ENCODE measurements around the gene ERBB4.
A peak's percentile ranks its signal among the peaks of the same experiment; 100 is the strongest.
"Not testable (repeated sequence)": the region's sequence is repeated elsewhere in the genome, so short reads cannot be mapped to it uniquely, and the experiment has no call there.

ERBB4 gene

GRCh38 chr2:212021947-212022346 lies 516.7 kb downstream of the ERBB4 start:
- no peak for DNase-seq (ENCODE audit: insufficient read length, low spot score)
- no peak for FAIRE-seq
- TF ChIP-seq POLR2A (IDR thresholded peaks at IDR 0.05; ENCODE audit: low read depth, low read length), result no peak
- TF ChIP-seq TAF1 (IDR thresholded peaks at IDR 0.05; ENCODE audit: low read depth, low read length), result no peak
- no peak for TF ChIP-seq POLR2AphosphoS5 (IDR thresholded peaks at IDR 0.05; ENCODE audit: low read depth, low read length)
- no peak for TF ChIP-seq SPI1 (IDR thresholded peaks at IDR 0.05; ENCODE audit: low read depth, low read length)
- TF ChIP-seq POU2F2 (IDR thresholded peaks at IDR 0.05; ENCODE audit: low read depth, low read length), result no peak
- TF ChIP-seq PAX5 (IDR thresholded peaks at IDR 0.05; ENCODE audit: insufficient read depth, low read length, severe bottlenecking), result no peak

DNA sequence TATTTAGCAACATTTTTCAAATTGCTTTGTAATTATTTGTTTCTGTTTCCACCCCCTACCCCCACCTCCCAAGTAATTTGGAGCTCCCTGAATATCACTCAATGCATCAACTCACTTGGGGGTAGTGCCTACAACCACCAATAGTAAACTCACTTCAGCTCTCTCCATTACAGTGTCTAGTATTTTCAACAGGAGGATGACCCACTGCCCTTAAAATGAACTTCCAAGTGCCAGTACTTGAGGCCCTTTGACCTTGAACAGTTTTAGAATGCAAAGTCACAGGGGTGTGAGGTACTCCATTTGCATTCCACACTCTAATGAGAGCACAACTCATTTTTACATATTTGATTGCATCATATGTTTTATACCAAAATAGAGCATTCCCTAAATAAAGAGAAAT lies 523.0 kb downstream of the ERBB4 start:
- FAIRE-seq (no peak), DNase-seq (ENCODE audit: insufficient read length, low spot score) (no peak)
- TF ChIP-seq POLR2A (IDR thresholded peaks at IDR 0.05; ENCODE audit: low read depth, low read length), result no peak
- no peak for TF ChIP-seq POLR2AphosphoS5 (IDR thresholded peaks at IDR 0.05; ENCODE audit: low read depth, low read length)
- no peak for TF ChIP-seq TAF1 (IDR thresholded peaks at IDR 0.05; ENCODE audit: low read depth, low read length)
- TF ChIP-seq POU2F2 (IDR thresholded peaks at IDR 0.05; ENCODE audit: low read depth, low read length), result no peak
- TF ChIP-seq PAX5 (IDR thresholded peaks at IDR 0.05; ENCODE audit: insufficient read depth, low read length, severe bottlenecking), result no peak
- TF ChIP-seq SPI1 (IDR thresholded peaks at IDR 0.05; ENCODE audit: low read depth, low read length), result no peak

DNA sequence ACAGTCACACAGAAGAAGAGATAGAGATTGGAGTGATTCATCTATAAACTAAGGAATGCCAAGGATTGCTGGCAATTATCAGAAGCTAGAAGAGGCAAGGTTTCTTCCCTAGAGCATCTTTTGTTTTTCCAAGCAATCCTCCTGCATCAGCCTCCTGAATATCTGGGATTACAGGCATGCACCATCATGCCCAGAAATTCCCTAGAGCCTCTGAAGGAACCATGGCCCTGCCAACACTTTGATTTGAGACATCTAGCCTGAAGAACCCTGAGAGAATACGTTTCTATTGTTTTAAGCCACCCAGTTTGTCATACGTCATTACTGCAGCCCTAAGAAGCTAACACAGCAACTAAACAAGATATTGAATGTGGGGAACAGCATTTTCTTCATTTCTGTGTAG lies 525.0 kb downstream of the ERBB4 start:
- TF ChIP-seq POLR2AphosphoS5 (IDR thresholded peaks at IDR 0.05; ENCODE audit: low read depth, low read length) (no peak), POLR2A (IDR thresholded peaks at IDR 0.05; ENCODE audit: low read depth, low read length) (no peak)
- no peak for DNase-seq (ENCODE audit: insufficient read length, low spot score)
- FAIRE-seq, result no peak

DNA sequence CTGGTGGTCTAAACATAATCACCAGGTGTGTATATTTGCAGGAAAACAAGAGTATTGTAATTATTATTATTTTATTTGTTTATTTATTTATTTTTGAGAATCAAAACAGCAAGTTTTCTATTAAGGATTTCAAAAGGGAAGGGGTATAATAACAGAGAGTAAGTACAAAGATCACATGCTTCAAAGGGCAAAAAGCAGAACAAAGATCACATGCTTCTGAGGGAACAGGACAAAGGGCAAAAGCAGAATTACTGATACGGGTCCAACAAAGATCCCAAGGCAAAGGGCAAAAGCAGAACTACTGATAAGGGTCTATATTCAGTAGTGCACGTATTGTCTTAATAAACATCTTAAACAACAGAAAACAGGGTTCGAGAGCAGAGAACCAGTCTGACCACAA lies 528.3 kb downstream of the ERBB4 start:
- DNase-seq (ENCODE audit: insufficient read length, low spot score); FAIRE-seq: not testable (repeated sequence)

- DNase-seq (ENCODE audit: insufficient read length, low spot score) (no peak), FAIRE-seq (no peak)
- TF ChIP-seq PAX5 (IDR thresholded peaks at IDR 0.05; ENCODE audit: insufficient read depth, low read length, severe bottlenecking) (no peak), POU2F2 (IDR thresholded peaks at IDR 0.05; ENCODE audit: low read depth, low read length) (no peak), SPI1 (IDR thresholded peaks at IDR 0.05; ENCODE audit: low read depth, low read length) (no peak), POLR2AphosphoS5 (IDR thresholded peaks at IDR 0.05; ENCODE audit: low read depth, low read length) (no peak), TAF1 (IDR thresholded peaks at IDR 0.05; ENCODE audit: low read depth, low read length) (no peak), POLR2A (IDR thresholded peaks at IDR 0.05; ENCODE audit: low read depth, low read length) (no peak)
Measured at GRCh38 chr2:212007972-212008371, 530.6 kb downstream of the ERBB4 start.

- DNase-seq (ENCODE audit: insufficient read length, low spot score) (peak; percentile 1), FAIRE-seq (no peak)
- TF ChIP-seq POU2F2 (IDR thresholded peaks at IDR 0.05; ENCODE audit: low read depth, low read length) (no peak), TAF1 (IDR thresholded peaks at IDR 0.05; ENCODE audit: low read depth, low read length) (no peak), POLR2A (IDR thresholded peaks at IDR 0.05; ENCODE audit: low read depth, low read length) (no peak), POLR2AphosphoS5 (IDR thresholded peaks at IDR 0.05; ENCODE audit: low read depth, low read length) (no peak), SPI1 (IDR thresholded peaks at IDR 0.05; ENCODE audit: low read depth, low read length) (no peak), PAX5 (IDR thresholded peaks at IDR 0.05; ENCODE audit: insufficient read depth, low read length, severe bottlenecking) (no peak)
Measured at GRCh38 chr2:212005085-212005671, 533.4 kb downstream of the ERBB4 start.

- TF ChIP-seq TAF1 (IDR thresholded peaks at IDR 0.05; ENCODE audit: low read depth, low read length) (no peak), SPI1 (IDR thresholded peaks at IDR 0.05; ENCODE audit: low read depth, low read length) (no peak), POU2F2 (IDR thresholded peaks at IDR 0.05; ENCODE audit: low read depth, low read length) (no peak), PAX5 (IDR thresholded peaks at IDR 0.05; ENCODE audit: insufficient read depth, low read length, severe bottlenecking) (no peak), POLR2AphosphoS5 (IDR thresholded peaks at IDR 0.05; ENCODE audit: low read depth, low read length) (no peak), POLR2A (IDR thresholded peaks at IDR 0.05; ENCODE audit: low read depth, low read length) (no peak)
- no peak for FAIRE-seq
- DNase-seq (ENCODE audit: insufficient read length, low spot score), result no peak
Measured at GRCh38 chr2:212001325-212001724, 537.3 kb downstream of the ERBB4 start.

DNA sequence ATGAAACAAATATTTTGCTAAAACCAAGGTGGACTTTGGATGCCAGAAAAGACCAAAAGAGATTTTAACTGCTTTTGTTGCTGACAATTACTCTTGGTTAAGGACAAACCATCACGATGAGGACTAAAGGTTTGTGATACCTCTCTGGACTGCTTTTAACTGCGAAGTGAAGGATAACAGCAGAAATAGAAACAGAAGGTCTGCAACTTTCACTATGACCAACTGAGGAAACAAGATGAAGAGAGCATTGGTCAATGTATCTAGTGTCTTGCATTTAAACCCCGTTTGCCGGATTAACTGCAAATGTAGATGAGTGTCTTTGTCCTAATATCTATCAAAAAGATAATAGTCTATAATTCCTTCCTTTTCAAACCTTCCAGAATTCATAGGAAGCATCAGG lies 541.7 kb downstream of the ERBB4 start:
- FAIRE-seq (peak; percentile 82), DNase-seq (ENCODE audit: insufficient read length, low spot score) (no peak)
- TF ChIP-seq PAX5 (IDR thresholded peaks at IDR 0.05; ENCODE audit: insufficient read depth, low read length, severe bottlenecking) (no peak), POLR2A (IDR thresholded peaks at IDR 0.05; ENCODE audit: low read depth, low read length) (no peak), SPI1 (IDR thresholded peaks at IDR 0.05; ENCODE audit: low read depth, low read length) (no peak), POU2F2 (IDR thresholded peaks at IDR 0.05; ENCODE audit: low read depth, low read length) (no peak), POLR2AphosphoS5 (IDR thresholded peaks at IDR 0.05; ENCODE audit: low read depth, low read length) (no peak)

GRCh38 chr2:211994806-211995205 lies 543.8 kb downstream of the ERBB4 start:
- DNase-seq (ENCODE audit: insufficient read length, low spot score), result no peak
- TF ChIP-seq POLR2A (IDR thresholded peaks at IDR 0.05; ENCODE audit: low read depth, low read length) (no peak), PAX5 (IDR thresholded peaks at IDR 0.05; ENCODE audit: insufficient read depth, low read length, severe bottlenecking) (no peak), SPI1 (IDR thresholded peaks at IDR 0.05; ENCODE audit: low read depth, low read length) (no peak), TAF1 (IDR thresholded peaks at IDR 0.05; ENCODE audit: low read depth, low read length) (no peak), POLR2AphosphoS5 (IDR thresholded peaks at IDR 0.05; ENCODE audit: low read depth, low read length) (no peak), POU2F2 (IDR thresholded peaks at IDR 0.05; ENCODE audit: low read depth, low read length) (no peak)
- no peak for FAIRE-seq

DNA sequence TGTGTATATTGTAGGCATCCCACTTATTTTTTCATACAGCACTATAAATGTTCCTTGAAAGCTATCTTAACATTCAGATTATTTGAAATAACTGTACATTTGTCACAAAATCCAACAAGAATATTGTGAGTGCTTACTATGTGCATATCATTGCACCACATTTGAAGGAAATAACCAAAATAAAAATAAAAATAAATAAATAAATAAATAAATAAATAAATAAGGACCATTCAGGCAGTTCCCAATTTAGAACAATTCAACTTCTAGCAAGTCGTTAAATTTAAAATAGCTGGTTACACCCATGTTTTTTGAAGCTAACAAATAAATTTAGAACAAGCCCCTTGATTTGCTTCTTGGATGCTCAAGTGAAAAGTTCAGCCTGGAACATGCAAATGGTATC lies 548.3 kb downstream of the ERBB4 start:
- TF ChIP-seq PAX5 (IDR thresholded peaks at IDR 0.05; ENCODE audit: insufficient read depth, low read length, severe bottlenecking), result no peak
- TF ChIP-seq POLR2A (IDR thresholded peaks at IDR 0.05; ENCODE audit: low read depth, low read length), result no peak
- TF ChIP-seq SPI1 (IDR thresholded peaks at IDR 0.05; ENCODE audit: low read depth, low read length), result no peak
- no peak for TF ChIP-seq POU2F2 (IDR thresholded peaks at IDR 0.05; ENCODE audit: low read depth, low read length)
- no peak for DNase-seq (ENCODE audit: insufficient read length, low spot score)

More for the DNA sequence above, 548.3 kb downstream of the ERBB4 start:
- FAIRE-seq, result no peak

Measured in GM12891 (cell line).